HepG2 (cell line): ENCODE measurements around the gene DAB2.

Experiments
- CTCF ChIP-seq: sonication (generic); formaldehyde crosslinking; IDR thresholded peaks from 2 replicates; pipeline ENCODE4 v1.5.0; 2020; ENCODE audit warnings: mild to moderate bottlenecking, missing genetic modification reagents, moderate library complexity
- KDM4B ChIP-seq: sonication (generic); formaldehyde crosslinking; IDR thresholded peaks from 2 replicates; pipeline ENCODE4 v1.4.0; 2020; ENCODE audit warnings: missing genetic modification reagents
- POLR2A ChIP-seq, 2 experiments: IDR thresholded peaks; 2 replicates each; pipeline ENCODE4 v1.6.1; 2011; ENCODE audit warnings: low read depth in 2 of 2, low read length in 2 of 2, mild to moderate bottlenecking in 1 of 2, moderate library complexity in 1 of 2; ENCODE audit not compliant: insufficient read depth in 1 of 2
- REST ChIP-seq, 2 experiments: IDR thresholded peaks; 2 replicates each; pipeline ENCODE4 v1.6.1; 2011 to 2012; ENCODE audit warnings: low read length in 2 of 2, borderline replicate concordance in 1 of 2, low read depth in 1 of 2, mild to moderate bottlenecking in 1 of 2, moderate library complexity in 1 of 2
- RXRA ChIP-seq: sonication (generic); formaldehyde crosslinking; IDR thresholded peaks from 2 replicates; pipeline ENCODE4 v1.5.1; 2020; ENCODE audit warnings: missing genetic modification reagents
- USF2 ChIP-seq, 2 experiments: sonication (generic) in 1 of 2; formaldehyde crosslinking in 1 of 2; IDR thresholded peaks; 2 replicates each; pipeline versions ENCODE4 v1.5.1 to v1.6.1; 2011 to 2020; ENCODE audit warnings: borderline replicate concordance in 1 of 2, low read depth in 1 of 2, low read length in 1 of 2, mild to moderate bottlenecking in 1 of 2, missing genetic modification reagents in 1 of 2, moderate library complexity in 1 of 2
- ZNF18 ChIP-seq: sonication (generic); formaldehyde crosslinking; IDR thresholded peaks from 2 replicates; pipeline ENCODE4 v1.8.0; 2022; ENCODE audit warnings: mild to moderate bottlenecking, missing genetic modification reagents; ENCODE audit not compliant: insufficient replicate concordance
- ZNF280D ChIP-seq: sonication (generic); formaldehyde crosslinking; IDR thresholded peaks from 2 replicates; pipeline ENCODE4 v1.5.1; 2020; ENCODE audit warnings: mild to moderate bottlenecking, missing genetic modification reagents
- ZNF350 ChIP-seq: sonication (generic); formaldehyde crosslinking; IDR thresholded peaks from 2 replicates; pipeline ENCODE4 v1.4.0; 2020; ENCODE audit warnings: mild to moderate bottlenecking, low read depth, missing genetic modification reagents, borderline replicate concordance

GRCh38 chr5:39328731-39329130 lies 96.0 kb downstream of the DAB2 start:
- TF ChIP-seq CTCF (no peak), ZNF280D (CRISPR knock-in tag) (no peak), ZNF350 (no peak), KDM4B (CRISPR knock-in tag) (no peak), RXRA (CRISPR knock-in tag) (no peak), POLR2A (IDR thresholded peaks at IDR 0.05; ENCODE audit: insufficient read depth in 1 of 2, low read depth in 2 of 2, low read length in 2 of 2) (no peak), ZNF18 (CRISPR knock-in tag) (no peak), REST (IDR thresholded peaks at IDR 0.05; ENCODE audit: borderline replicate concordance in 1 of 2, low read depth in 1 of 2, low read length in 2 of 2) (no peak), USF2 (IDR thresholded peaks at IDR 0.05; ENCODE audit: low read depth, low read length) (no peak), USF2 (CRISPR knock-in tag; IDR thresholded peaks at IDR 0.05; ENCODE audit: borderline replicate concordance) (no peak)
